HT1080 (cell line): ENCODE results near the gene PLEKHA4. TPM values are rescaled to one million over a fixed set of nuclear protein-coding genes. Genes with fewer than 3 reads are reported as not detected.
"Not testable (repeated sequence)": the region's sequence is repeated elsewhere in the genome, so short reads cannot be mapped to it uniquely, and the experiment has no call there.

Experiments
- DNase-seq: peaks from one replicate; pipeline ENCODE4 v3.0.0-alpha.2; 2015; ENCODE audit warnings: low read depth
- total RNA-seq: library from RNA; depleted of rRNA; stranded (reverse); fragments of >200 nt; shearing (Covaris generic); gene quantifications from 2 replicates; pipeline ENCODE4 v1.2.3, GENCODE V29; 2014

PLEKHA4 gene
- total RNA-seq, 1 experiment from 2014 or later = 0.31 TPM

DNA sequence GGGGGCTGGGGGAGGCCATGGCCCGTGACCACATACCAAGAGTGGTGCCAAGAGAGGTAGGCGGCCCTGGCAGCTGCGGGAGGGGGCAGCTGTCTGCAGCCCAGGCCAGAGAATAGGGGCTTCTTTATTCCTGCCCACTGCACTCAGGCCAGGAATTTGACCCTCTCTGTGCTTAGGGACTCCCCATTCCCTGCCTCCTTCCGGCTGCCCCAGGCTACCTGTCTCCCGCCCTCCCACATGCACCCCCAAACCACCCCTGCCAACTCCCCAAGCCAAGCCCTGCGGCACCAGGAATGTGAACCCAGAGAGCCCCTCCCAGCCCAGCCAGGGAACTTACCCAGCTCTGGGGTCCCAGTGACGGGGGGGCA lies 687 bp downstream of the PLEKHA4 start:
- no peak for DNase-seq

DNA sequence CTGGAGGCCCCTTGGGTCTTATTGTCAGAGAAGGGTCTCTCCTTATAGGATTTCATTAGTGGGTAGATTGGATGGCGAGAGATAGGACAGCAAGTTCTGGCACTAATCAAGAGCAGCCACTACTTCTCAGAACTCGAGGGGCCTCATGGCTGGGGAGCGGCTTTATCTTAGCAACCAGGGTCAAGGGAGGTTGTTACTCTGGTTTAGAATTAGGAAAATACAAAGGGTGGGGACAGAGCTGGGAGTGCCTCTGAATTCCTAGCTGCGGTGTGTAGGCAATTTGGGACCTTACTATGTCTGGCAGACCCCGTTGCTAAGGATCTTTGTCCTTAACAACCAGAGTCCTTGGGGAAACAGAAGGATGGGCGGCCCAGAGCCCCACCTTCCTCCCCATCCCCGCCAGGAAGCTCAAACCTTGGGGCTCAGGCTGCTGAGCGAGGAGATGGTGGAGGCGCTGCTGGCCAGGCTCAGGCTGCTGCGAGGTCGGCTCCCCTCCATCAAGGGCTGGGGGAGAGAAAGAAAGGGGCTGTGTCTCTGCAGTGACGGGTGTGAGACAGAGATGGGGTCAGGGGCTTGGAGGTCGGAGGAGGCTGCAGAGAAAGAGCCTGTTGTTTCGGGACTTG lies 1.2 kb downstream of the PLEKHA4 start:
- no peak for DNase-seq

DNA sequence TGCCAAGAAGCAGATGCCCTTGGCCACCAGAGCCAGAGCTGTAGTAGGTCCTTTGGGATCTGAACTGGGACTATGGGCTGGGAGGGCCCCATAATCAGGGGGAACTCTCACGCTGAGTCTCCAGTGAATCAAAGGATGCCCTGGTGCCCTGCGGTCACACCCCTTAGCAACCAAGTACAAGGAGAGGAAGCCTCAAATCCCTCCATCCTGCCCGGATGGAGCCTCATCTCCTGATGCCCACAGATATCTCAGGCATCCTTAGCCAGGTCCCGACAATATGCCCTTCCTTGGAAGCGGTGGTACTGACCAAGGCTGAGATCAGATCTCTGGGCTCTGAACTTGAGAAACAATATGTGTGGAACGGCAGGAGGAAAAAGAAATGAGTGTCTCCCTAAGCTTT lies 1.7 kb downstream of the PLEKHA4 start:
- DNase-seq = no peak

DNA sequence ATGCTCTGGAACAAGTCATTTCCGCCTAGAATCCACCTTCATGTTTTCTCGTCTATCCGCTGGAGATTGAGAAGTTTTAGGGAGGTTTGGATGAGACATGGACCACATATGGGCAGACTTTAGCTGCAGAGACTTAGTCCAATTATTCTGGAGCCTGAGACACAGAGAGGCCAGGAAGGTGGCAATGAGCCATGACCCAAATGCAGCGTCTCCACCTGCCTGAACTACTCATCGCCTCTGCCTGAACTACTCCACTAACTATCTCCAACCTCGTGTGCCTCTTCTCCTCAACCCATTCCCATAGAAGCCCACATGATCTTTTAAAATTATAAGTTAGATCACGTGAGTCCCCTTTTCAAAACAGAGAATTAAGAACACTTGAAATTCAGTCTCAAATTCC lies 5.6 kb downstream of the PLEKHA4 start:
- no peak for DNase-seq

DNA sequence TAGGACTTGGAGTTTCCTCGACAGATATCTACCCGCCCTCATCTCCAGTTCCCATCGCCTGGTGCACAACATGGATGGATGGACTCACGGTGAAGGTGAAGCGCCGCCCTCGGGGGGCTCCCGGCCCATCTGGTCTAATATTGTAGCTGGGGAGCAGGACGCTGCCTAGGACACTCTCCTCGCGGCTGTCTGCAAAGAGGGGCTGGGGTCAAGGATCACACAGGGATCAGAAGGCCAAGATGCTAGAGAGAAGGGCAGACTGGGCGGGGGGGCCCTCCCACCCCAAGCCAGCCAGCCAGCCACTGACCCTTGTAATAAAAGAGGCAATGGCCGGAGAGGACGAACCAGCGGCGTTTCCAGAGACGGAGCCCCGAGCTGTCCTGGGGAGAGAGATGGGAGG lies 7.1 kb downstream of the PLEKHA4 start:
- no peak for DNase-seq

DNA sequence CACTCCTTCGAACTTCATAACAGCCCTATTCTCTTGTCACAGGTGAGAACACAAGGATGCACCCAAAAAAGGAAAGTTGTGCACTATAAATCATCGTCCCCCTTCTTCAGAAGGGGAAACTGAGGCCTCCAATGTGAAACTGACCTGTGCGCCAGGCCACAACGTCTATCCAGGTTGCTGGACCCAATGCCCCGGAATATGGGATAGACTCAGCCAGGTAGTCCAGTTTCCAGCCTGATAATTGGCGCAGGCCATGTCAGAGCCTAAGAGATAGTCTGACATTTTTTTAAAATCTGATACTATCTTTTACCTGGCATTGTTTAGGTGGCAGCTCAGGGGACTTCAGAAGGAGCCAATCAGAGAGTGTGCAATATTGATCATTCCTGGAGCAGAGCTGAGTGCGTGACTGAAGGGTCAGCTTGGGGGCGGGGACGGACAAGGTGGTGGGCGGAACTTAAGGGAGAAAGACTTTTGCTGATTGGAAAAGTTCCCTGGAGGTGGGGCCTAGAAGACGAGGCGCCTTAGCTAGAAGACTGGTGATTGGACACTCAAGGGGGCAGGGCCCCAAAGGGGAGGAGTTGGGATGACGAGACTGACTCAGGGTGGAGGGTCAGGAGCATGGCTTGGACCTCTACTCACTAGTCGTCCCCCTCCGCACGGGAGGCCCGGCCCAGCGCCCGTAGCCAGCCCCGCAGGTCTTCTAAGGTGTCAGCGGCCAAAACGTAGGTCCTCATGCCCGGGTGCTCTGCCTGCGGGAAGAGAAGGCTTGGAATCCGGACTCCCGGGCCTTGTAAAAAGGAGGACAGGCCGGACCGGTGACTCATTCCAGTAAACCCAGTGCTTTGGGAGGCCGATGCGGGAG lies 8.5 kb downstream of the PLEKHA4 start:
- DNase-seq = no peak

DNA sequence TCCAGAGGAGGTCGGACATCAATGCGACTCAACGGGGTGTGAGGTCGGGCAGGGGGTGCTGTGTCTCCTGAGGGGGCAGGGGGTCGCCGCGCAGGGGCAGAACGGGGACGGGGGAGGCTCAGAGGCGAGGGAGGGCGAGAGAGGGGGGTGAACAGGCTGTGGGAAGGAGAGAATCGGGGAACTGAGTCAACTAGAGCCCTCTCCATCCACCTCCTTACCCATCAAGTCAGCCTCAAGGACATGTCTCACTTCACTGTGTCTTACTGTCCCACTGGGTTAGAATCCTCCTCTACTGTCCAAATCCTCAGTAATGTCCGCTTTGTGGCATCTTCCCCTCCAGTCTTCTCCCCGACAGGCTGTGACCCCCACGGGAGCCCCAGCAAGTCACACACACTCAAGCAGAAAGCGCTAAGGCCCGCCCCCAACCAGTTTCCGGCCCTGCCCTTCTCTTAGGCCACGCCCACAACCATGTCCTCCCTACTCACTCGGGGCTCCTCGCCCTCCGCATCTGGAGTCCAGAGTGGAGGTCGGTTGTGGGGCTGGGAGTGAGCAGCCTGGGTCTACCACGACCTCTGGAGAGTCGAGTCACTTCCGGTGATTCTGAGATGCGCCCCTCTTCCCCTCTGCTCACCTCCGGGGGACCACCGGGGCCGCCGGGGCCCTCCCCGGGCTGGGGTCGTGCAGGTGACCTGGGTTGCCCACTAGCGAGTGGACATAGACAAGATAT lies 9.3 kb downstream of the PLEKHA4 start:
- DNase-seq = no peak

DNA sequence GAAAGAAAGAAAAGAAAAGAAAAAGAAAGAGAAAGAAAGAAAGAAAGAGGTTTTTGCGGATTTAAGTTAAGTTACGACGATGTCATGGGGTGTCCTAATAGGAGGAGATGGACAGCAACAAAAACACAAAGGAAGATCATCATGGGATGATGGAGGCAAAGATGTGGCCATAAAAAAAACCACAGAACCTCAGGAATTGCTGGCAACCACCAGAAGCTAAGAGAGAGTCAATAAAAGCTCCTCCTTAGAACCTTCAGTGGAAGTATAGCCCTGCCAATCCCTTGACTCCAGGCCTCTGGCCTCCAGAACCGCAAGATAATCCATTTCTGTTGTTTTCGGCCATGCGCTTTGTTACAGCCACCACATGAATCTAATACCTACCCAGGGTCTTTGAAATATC lies 11.5 kb downstream of the PLEKHA4 start:
- DNase-seq = no peak

DNA sequence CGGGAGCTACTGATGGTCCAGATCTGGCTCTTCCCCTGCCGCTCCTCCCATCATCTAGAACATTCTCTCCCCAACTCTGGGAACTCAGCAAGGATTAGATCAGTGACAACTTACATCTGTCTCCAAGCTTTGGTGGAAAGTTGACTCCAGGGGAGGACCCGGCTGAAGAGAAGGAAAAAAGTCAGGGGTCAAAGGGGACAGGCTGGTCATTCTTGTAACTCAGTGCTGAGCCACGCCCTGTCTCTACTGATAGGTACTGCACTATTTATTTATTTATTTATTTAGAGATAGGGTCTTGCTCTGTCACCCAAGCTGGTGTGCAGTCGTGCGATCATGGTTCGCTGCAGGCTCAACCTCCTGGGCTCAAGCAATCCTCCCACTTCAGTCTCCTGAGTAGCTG lies 14.3 kb downstream of the PLEKHA4 start:
- DNase-seq = no peak

DNA sequence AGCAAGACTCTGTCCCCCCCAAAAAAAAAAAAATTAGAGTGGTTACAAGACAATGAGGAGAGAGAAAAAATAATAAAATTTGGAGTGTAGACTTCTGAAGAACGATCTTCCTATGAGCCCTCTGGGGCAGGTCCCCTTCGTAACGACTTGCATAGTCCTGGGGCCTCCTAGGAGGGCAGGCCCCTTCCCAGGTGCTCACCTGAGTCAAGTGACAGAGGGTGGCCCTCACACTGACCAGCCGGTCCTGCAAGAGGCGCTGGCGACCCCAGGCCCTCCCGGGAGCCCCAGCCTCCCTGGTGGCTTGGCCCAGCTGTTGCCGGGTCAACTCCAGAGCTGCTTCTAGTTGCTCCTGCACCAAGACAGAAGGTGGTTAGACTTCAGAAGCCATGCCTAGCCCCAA lies 14.9 kb downstream of the PLEKHA4 start:
- no peak for DNase-seq

DNA sequence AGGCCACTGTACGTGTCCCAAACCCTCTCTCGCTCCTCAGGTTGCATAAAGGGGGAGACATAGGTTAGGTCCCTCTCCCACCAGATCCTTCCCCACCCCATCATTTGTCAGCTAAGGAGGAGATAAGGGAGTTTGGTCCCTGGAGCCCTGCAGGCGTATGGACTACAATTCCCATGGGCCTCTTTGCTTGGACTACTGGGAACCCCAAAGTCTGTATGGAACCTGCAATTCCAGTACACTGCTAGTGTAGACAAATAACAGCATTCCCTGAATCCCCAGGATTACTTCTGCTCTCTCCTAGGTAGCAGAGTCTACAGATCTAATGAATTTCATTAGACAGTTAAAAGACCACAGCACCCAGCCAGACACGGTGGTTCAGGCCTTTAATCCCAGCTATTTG lies 16.1 kb downstream of the PLEKHA4 start:
- no peak for DNase-seq

DNA sequence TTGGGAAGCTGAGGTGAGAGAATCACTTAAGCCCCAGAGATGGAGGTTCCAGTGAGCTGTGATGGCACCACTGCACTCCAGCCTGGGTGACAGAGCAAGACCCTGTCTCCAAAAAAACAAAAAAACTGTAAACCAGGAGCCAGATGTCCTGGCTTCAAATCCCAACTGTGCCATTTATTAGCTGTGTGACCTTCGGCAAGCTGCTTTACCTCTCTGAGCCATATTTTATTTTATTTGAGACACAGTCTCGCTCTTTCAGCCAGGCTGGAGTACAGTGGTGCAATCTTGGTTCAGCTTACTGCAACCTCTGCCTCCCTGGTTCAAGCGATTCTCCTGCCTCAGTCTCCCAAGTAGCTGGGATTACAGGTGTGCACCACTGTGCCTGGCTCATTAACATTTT lies 21.8 kb downstream of the PLEKHA4 start:
- not testable (repeated sequence) for DNase-seq

DNA sequence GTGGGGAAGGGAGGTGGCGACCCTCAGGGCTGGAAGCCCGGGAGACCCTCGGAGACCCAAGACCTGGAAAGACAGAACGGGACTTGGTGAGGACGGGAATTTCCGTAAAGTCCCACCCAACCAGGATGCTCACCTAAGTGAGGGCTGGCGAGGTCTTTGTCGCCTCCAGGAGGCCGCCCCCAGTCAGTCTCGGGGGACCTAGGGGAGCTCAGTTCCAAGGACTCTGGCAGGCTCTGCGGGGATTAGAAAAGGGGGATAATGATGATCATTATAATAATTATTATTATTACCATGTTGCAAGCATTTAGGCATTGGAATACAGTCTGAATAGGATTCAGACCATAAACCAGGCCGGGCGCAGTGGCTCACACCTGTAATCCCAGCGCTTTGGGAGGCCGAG lies 23.0 kb downstream of the PLEKHA4 start:
- DNase-seq = no peak

DNA sequence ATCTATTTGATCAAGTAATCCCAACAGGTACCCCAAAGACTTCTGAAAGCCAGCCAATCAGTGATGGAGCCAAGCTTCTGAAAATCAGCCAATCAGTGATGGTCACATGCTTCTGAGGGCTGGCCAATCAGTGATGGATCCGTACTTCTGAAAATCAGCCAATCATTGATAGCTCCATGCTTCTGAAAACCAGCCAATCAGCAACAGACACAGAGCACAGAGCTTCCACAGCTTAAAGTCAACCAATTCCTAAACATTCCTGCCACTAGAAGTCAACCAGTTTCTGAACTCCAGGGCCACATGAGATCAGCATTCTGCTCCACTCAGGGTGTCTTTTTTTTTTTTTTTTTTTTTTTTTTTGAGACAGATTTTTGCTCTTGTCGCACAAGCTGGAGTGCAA lies 23.9 kb downstream of the PLEKHA4 start:
- DNase-seq = peak; percentile 74

DNA sequence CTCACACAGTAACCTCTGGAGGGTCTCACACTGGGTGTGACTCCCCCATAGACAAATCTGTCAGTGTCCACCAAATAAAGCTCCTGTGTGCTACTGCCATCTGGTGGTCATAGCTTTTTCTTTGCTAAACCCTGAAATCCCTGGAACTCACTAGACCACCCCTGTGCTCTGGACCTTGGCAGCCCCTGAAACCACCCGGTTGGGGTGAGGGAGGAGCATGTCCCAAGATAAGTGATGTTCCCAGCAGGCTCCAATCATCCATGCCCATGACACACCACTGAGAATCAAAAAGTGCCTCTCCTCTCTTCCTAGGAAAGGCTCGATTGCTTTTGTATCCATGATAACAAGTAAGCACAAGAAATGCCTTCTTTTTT lies 25.6 kb downstream of the PLEKHA4 start:
- DNase-seq = peak; percentile 48

DNA sequence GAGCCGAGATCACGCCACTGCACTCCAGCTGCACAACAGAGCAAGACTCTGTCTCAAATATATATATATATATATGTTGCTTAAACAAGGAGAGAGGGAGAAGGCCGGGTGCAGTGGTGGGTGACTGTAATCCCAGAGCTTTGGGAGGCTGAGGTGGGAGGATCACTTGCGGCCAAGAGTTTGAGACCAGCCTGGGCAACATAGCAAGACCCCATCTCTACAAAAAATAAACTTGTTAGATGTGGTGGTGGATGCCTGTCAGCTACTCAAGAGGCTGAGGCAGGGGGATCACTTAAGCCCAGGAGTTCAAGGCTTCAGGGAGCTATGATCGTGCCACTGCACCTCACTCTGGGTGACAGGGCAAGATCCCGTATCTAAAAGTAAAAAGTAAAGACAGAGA lies 26.8 kb downstream of the PLEKHA4 start:
- DNase-seq = no peak

DNA sequence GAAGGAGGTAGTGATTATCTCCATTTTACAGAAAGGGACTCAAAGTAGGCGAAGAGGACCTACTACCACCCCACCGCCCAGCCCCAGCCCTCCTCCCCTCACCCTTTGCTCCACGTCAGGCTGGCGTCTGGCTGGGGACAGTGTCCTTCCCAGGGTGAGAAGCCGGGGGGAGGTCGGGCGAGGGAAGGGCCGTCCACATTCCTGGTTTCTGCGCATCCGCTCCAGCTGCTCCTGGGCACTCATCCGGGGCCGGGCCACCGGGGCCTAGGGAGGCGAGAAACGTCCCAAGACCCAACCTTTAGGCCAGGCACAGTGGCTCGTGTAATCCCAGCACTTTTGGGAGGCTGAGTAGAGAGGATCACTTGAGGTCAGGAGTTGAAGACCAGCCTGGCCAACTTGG lies 27.4 kb downstream of the PLEKHA4 start:
- no peak for DNase-seq

DNA sequence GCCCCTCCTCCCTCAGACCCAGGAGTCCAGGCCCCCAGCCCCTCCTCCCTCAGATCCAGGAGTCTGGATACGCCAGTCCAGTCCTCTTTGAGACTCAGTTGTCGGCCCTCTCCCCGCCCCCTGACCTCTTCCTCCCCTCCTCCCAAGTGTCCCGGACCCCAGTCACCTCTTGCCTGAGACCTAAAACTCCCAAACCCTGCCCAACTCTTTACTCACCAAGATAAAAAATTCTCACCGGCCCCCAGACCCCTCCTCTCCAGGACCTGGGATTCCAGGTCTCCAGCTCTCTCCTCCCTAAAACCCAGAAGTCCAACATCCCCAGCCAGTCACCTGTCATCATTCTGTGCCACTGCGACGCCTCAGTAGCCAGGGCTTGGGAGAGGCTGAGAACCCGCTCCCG lies 30.7 kb downstream of the PLEKHA4 start:
- no peak for DNase-seq

DNA sequence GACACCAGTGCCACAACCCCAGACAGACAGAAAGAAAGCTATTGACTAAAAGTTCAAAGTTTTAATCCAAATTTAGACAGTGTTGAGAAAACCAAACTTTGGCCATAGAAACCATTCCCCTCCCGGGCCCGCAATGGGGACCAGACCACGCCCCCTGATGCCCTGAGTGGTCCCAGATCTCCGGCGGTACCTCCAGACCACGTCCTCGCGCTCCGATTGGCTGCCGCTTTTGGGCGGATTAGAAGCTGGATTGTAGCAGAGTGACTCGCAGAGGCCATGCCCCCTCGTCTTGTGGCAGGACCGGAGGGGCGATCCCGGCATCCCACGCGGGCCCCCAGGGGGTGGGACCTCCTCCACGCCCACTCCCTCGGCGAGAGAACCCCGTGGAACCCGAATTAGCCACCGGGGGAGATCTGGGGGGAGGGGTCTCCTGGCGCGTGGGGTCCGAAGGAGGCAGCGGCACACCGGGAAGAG lies 31.3 kb downstream of the PLEKHA4 start:
- DNase-seq = peak; percentile 46

DNA sequence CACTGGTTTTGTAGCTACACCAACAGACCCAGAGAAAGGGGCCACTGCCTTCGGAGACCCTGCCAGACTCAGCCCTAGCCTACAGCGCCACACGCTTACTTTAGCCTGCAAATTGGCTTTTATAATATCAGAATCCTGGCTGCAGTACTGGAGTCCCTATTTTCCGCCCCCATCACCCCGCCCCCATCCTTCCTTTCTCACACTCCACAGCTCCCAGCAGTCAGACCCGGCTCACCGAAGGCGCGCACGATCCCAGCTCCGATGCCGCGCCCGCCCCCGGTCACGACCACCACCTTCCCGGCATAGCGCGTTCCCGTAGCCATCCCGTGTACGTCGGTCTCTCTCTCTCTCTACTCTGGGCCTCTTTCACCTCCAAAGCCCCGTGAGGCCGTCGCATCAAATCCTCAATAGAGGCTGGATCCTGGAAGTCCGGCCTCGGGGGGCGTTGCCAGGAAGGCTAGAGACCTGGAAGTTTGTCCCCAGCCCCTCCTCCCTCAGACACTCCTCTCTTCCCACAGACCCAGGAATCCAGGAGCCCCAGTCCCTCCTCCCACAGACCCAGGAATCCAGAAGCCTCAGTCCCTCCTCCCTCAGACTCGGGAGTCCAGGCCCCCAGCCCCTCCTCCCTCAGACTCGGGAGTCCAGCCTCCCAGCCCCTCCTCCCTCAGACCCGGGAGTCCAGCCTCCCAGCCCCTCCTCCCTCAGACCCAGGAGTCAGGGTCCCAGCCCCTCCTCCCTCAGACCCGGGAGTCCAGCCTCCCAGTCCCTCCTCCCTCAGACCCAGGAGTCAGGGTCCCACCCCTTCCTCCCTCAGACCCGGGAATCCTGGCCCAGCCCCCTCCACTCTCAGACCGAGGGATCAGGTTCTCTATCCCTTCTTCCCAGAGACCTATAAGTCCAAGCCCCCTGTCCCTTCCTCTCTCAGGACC lies 32.1 kb downstream of the PLEKHA4 start, which contains the start of gene HSD17B14:
TSS of gene HSD17B14 (minus strand) at position 403 of the 929 bp plus-strand sequence. CDS start at position 323, 80 bp downstream.
- no peak for DNase-seq

DNA sequence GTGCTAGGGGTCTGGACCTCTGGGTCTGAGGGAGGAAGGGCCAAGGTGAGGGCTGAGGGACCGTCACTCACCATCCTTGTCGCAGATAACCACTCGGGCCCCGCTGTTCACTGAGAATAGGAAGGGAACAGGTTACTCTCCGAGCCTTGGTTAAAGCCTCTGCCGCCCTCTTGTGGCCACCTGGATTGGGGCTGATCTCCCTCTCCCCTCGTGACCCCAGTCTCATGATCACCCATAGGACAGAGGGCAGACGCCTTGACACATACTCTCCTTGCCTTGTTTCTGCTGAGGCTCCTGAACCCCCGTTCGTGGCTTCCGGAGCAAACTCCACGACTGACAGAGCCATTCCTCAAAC lies 32.7 kb downstream of the PLEKHA4 start:
- peak; percentile 88 for DNase-seq
